Measurements from ENCODE around the gene U2AF1L4.

DNA sequence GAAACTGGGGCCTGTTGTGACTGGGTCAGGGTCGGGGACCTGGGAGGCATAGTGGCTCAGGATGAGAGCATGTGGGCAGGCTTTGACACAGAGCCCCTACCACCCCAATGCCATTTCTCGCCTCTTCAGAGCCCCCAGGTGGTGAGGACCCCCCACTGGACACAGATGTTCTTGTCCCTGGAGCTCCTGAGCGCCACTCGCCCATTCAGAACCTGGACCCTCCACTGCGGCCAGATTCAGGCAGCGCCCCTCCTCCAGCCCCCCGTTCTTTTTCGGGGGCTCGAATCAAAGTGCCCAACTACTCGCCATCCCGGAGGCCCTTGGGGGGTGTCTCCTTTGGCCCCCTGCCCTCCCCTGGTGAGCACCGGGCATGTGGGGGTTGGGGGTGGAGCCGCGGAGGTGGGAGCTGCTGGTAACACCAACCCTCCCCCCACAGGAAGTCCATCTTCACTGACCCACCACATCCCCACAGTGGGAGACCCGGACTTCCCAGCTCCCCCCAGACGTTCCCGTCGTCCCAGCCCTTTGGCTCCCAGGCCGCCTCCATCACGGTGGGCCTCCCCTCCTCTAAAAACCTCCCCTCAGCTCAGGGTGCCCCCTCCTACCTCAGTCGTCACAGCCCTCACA is 13.3 kb downstream of the U2AF1L4 start:
- no peak for TF ChIP-seq EZH2phosphoT487 (IDR thresholded peaks at IDR 0.05; ENCODE audit: borderline replicate concordance)
- TF ChIP-seq, protein P1, sequence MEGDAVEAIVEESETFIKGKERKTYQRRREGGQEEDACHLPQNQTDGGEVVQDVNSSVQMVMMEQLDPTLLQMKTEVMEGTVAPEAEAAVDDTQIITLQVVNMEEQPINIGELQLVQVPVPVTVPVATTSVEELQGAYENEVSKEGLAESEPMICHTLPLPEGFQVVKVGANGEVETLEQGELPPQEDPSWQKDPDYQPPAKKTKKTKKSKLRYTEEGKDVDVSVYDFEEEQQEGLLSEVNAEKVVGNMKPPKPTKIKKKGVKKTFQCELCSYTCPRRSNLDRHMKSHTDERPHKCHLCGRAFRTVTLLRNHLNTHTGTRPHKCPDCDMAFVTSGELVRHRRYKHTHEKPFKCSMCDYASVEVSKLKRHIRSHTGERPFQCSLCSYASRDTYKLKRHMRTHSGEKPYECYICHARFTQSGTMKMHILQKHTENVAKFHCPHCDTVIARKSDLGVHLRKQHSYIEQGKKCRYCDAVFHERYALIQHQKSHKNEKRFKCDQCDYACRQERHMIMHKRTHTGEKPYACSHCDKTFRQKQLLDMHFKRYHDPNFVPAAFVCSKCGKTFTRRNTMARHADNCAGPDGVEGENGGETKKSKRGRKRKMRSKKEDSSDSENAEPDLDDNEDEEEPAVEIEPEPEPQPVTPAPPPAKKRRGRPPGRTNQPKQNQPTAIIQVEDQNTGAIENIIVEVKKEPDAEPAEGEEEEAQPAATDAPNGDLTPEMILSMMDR (conservative IDR thresholded peaks at IDR 0.05; ENCODE audit: low read length) = no peak

Data from Loucy (cell line).